MM.1S (cell line): ENCODE results near the gene ZSCAN25.

ENCODE experiments used
- DNase-seq: peaks from one replicate; pipeline ENCODE4 v3.0.0-alpha.2; 2015
- H2AFZ ChIP-seq: fragments of 300-600 bp; sonication (generic); 2 replicates; pipeline ENCODE4 v1.6.0; 2016; ENCODE audit warnings: antibody characterized with exemption, low read length
- H3F3A ChIP-seq: fragments of 300-600 bp; sonication (generic); 2 replicates; pipeline ENCODE4 v1.6.1; 2016; ENCODE audit warnings: mild to moderate bottlenecking, antibody characterized with exemption, low read length, moderate library complexity, mixed read lengths; ENCODE audit not compliant: insufficient read depth
- H3K27ac ChIP-seq: fragments of 300-600 bp; sonication (generic); 2 replicates; pipeline ENCODE4 v1.5.1; 2016; ENCODE audit warnings: mild to moderate bottlenecking, low read length
- H3K27me3 ChIP-seq: fragments of 300-600 bp; sonication (generic); replicated peaks from 2 replicates; pipeline ENCODE4 v1.6.0; 2016; ENCODE audit warnings: low read length; ENCODE audit not compliant: insufficient read depth
- H3K36me3 ChIP-seq: fragments of 300-600 bp; sonication (generic); replicated peaks from 2 replicates; pipeline ENCODE4 v1.6.1; 2016; ENCODE audit warnings: mild to moderate bottlenecking, low read length, mixed read lengths; ENCODE audit not compliant: insufficient read depth
- H3K4me1 ChIP-seq: fragments of 300-600 bp; sonication (generic); 2 replicates; pipeline ENCODE4 v1.6.1; 2016; ENCODE audit warnings: low read length, mixed read lengths
- H3K4me2 ChIP-seq: fragments of 300-600 bp; sonication (generic); 2 replicates; pipeline ENCODE4 v1.6.0; 2016; ENCODE audit warnings: low read depth, low read length
- H3K4me3 ChIP-seq: fragments of 300-600 bp; sonication (generic); 2 replicates; pipeline ENCODE4 v1.5.1; 2016; ENCODE audit warnings: low read length, mixed read lengths
- H3K79me2 ChIP-seq: fragments of 300-600 bp; sonication (generic); 2 replicates; pipeline ENCODE4 v1.6.1; 2016; ENCODE audit warnings: mixed run types, low read length, mixed read lengths
- H3K9ac ChIP-seq: fragments of 300-600 bp; sonication (generic); 2 replicates; pipeline ENCODE4 v1.6.1; 2016; ENCODE audit warnings: low read length, mixed read lengths
- H3K9me2 ChIP-seq: fragments of 300-600 bp; sonication (generic); replicated peaks from 2 replicates; pipeline ENCODE4 v1.6.1; 2016; ENCODE audit warnings: mild to moderate bottlenecking, low read length, mixed read lengths; ENCODE audit not compliant: insufficient read depth
- H3K9me3 ChIP-seq: fragments of 300-600 bp; sonication (generic); replicated peaks from 2 replicates; pipeline ENCODE4 v1.6.1; 2016; ENCODE audit warnings: mild to moderate bottlenecking, low read length, mixed read lengths; ENCODE audit not compliant: insufficient read depth
- H4K20me1 ChIP-seq: fragments of 300-600 bp; sonication (generic); 2 replicates; pipeline ENCODE4 v1.6.1; 2016; ENCODE audit warnings: mild to moderate bottlenecking, low read length, moderate library complexity, mixed read lengths; ENCODE audit not compliant: insufficient read depth
- CTCF ChIP-seq: fragments of 300-600 bp; sonication (generic); IDR thresholded peaks from 2 replicates; pipeline ENCODE4 v1.5.1; 2016; ENCODE audit warnings: antibody characterized with exemption, low read length, mixed read lengths
- EZH2 ChIP-seq: fragments of 300-600 bp; sonication (generic); optimal IDR thresholded peaks from 2 replicates; pipeline ENCODE3; 2017; ENCODE audit warnings: low read depth, mild to moderate bottlenecking, antibody characterized with exemption, low read length, mixed read lengths
- EZH2phosphoT487 ChIP-seq: fragments of 300-600 bp; sonication (generic); IDR thresholded peaks from 2 replicates; pipeline ENCODE4 v1.6.1; 2018; ENCODE audit warnings: antibody characterized with exemption, low read length

Gene ZSCAN25

GRCh38 chr7:99597762-99598501 lies 18.8 kb upstream of the ZSCAN25 start, which contains the start of gene TMEM225B:
TSS of gene TMEM225B (plus strand) at chr7:99598267. CDS start at chr7:99604389, 6,122 bp downstream.
- no peaks in the 10 kb centered on the region for H3K4me1 ChIP-seq

GRCh38 chr7:99599836-99600235 lies 16.9 kb upstream of the ZSCAN25 start:
- Histone ChIP-seq H3K27ac (no peak overlapping the region), H3F3A (no peaks in the 10 kb centered on the region), H3K79me2 (no peaks in the 10 kb centered on the region), H2AFZ (no peak overlapping the region), H3K36me3 (no peaks in the 10 kb centered on the region), H3K9me2 (no peaks in the 10 kb centered on the region), H3K4me3 (no peak overlapping the region), H4K20me1 (no peaks in the 10 kb centered on the region), H3K4me2 (no peak overlapping the region), H3K27me3 (no peaks in the 10 kb centered on the region), H3K9ac (no peak overlapping the region), H3K4me1 (no peaks in the 10 kb centered on the region), H3K9me3 (no peaks in the 10 kb centered on the region)
- no peak for DNase-seq
- TF ChIP-seq EZH2phosphoT487 (no peak), EZH2 (no peak), CTCF (no peak)

More at GRCh38 chr7:99597762-99598501, 18.8 kb upstream of the ZSCAN25 start, which contains the start of gene TMEM225B:
- Histone ChIP-seq H3K4me2 (no peak within 1 kb of the TSS), H3K27ac (no peak within 1 kb of the TSS), H4K20me1 (no peaks in the 10 kb centered on the region), H3F3A (no peaks in the 10 kb centered on the region), H2AFZ (no peak within 1 kb of the TSS), H3K27me3 (no peaks in the 10 kb centered on the region), H3K36me3 (no peaks in the 10 kb centered on the region), H3K9ac (no peak within 1 kb of the TSS), H3K79me2 (no peaks in the 10 kb centered on the region), H3K9me2 (no peaks in the 10 kb centered on the region), H3K4me3 (no peak within 1 kb of the TSS), H3K9me3 (no peaks in the 10 kb centered on the region)
- no peak for TF ChIP-seq EZH2
- TF ChIP-seq CTCF = no peak
- TF ChIP-seq EZH2phosphoT487 = no peak
- no peak for DNase-seq

GRCh38 chr7:99601656-99602310 lies 15.0 kb upstream of the ZSCAN25 start:
- H3K9me3 ChIP-seq = no peaks in the 10 kb centered on the region
- no peaks in the 10 kb centered on the region for H3K36me3 ChIP-seq
- no peaks in the 10 kb centered on the region for H3K27me3 ChIP-seq
- no peaks in the 10 kb centered on the region for H3K9me2 ChIP-seq
- no peak overlapping the region for H2AFZ ChIP-seq
- H3K9ac ChIP-seq = no peak overlapping the region
- H3K4me2 ChIP-seq = no peak overlapping the region
- no peaks in the 10 kb centered on the region for H3K79me2 ChIP-seq
- TF ChIP-seq CTCF (no peak), EZH2phosphoT487 (no peak), EZH2 (no peak)
- no peaks in the 10 kb centered on the region for H4K20me1 ChIP-seq
- no peak for DNase-seq
- H3K4me3 ChIP-seq = no peak overlapping the region
- H3F3A ChIP-seq = no peaks in the 10 kb centered on the region
- H3K27ac ChIP-seq = no peak overlapping the region
- H3K4me1 ChIP-seq = no peaks in the 10 kb centered on the region
